Brain microvascular endothelial cell (primary cell): Measurements from ENCODE around the gene CHSY1.
"Not testable (repeated sequence)": the region's sequence is repeated elsewhere in the genome, so short reads cannot be mapped to it uniquely, and the experiment has no call there.

Experiments used
- DNase-seq: peaks from one replicate; pipeline ENCODE4 v3.0.0-alpha.2; 2020
- H3K27ac ChIP-seq: fragments of 250-450 bp; sonication (Bioruptor Pico); 2 replicates; pipeline ENCODE4 v1.5.1; 2020; ENCODE audit warnings: mild to moderate bottlenecking, moderate library complexity
- H3K27me3 ChIP-seq: fragments of 250-450 bp; sonication (Bioruptor Pico); replicated peaks from 2 replicates; pipeline ENCODE4 v1.5.1; 2020; ENCODE audit warnings: mild to moderate bottlenecking
- H3K36me3 ChIP-seq: fragments of 250-450 bp; sonication (Bioruptor Pico); replicated peaks from 2 replicates; pipeline ENCODE4 v1.5.1; 2020; ENCODE audit warnings: mild to moderate bottlenecking
- H3K4me3 ChIP-seq: 2 replicates; pipeline ENCODE4 v1.5.1; 2011; ENCODE audit warnings: low read depth, mild to moderate bottlenecking, control low read depth, low read length, moderate library complexity
- CTCF ChIP-seq: IDR thresholded peaks from 2 replicates; pipeline ENCODE4 v1.5.1; 2011; ENCODE audit warnings: low read depth, mild to moderate bottlenecking, moderate library complexity, low read length, control low read depth, inconsistent platforms; ENCODE audit errors: missing control alignments
- in situ Hi-C: cut with HindIII; loops from 2 replicates; pipeline ENCODE4 v1.10.0; 2017; ENCODE audit warnings: low sequenced_read_pairs, low pct_ligation_motif_present

The CHSY1 gene

DNA sequence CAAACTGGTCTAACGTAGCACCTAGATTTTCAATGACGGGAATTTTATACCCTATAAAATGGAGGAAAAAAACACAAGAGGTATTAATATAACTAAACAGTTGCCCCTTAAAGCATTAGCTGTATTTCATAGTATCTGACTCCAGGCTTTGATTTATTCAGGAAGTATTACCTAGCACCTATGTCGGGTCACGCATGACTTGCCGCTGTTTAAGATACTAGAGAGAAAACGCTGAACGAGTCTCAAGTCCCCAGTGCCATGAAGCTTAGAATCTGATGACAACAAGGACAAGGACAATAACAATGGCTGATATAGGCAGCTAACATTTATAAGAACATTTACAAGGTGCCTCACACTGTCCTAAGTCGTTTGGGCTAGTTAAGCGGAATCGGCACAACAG, 41.3 kb upstream of the CHSY1 start:
- in situ Hi-C loops = no loop called here
- TF ChIP-seq CTCF = no peak
- no peak for DNase-seq
- no peak overlapping the region for H3K27ac ChIP-seq
- H3K4me3 ChIP-seq = peak overlapping the region; percentile 88
- peaks cover 14% of the 10 kb centered on the region for H3K36me3 ChIP-seq
- no peaks in the 10 kb centered on the region for H3K27me3 ChIP-seq

- Histone ChIP-seq H3K27me3 (no peaks in the 10 kb centered on the region), H3K36me3 (peaks cover 46% of the 10 kb centered on the region), H3K4me3 (no peak overlapping the region), H3K27ac (no peak overlapping the region)
- DNase-seq = peak; percentile 33
- TF ChIP-seq CTCF = peak; percentile 63
- in situ Hi-C loops = no loop called here
Measured at GRCh38 chr15:101288905-101289513, 37.2 kb upstream of the CHSY1 start.

DNA sequence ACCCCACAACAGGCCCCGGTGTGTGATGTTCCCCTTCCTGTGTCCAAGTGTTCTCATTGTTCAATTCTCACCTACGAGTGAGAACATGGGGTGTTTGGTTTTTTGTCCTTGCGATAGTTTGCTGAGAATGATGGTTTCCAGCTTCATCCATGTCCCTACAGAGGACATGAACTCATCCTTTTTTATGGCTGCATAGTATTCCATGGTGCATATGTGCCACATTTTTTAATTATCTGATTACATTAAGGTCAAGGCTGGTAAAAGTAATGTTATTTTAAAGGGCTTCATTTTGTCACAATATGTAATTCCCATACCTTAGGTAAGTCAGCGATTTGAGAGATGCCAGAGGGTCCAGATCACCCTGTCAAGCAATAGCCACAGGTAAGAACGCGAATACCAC, 35.5 kb upstream of the CHSY1 start:
- DNase-seq, H3K4me3 ChIP-seq, H3K27me3 ChIP-seq, in situ Hi-C loops, H3K27ac ChIP-seq: not testable (repeated sequence)
- H3K36me3 ChIP-seq = peaks cover 60% of the 10 kb centered on the region

GRCh38 chr15:101286471-101287114, 34.7 kb upstream of the CHSY1 start:
- DNase-seq = no peak
- in situ Hi-C loops = no loop called here
- H3K27ac ChIP-seq = no peak overlapping the region
- peaks cover 66% of the 10 kb centered on the region for H3K36me3 ChIP-seq
- no peaks in the 10 kb centered on the region for H3K27me3 ChIP-seq
- no peak for TF ChIP-seq CTCF
- H3K4me3 ChIP-seq = no peak overlapping the region

GRCh38 chr15:101283931-101284330, 32.1 kb upstream of the CHSY1 start:
- in situ Hi-C loops = no loop called here
- H3K4me3 ChIP-seq = no peak overlapping the region
- no peak for DNase-seq
- H3K27ac ChIP-seq = no peak overlapping the region
- no peaks in the 10 kb centered on the region for H3K27me3 ChIP-seq
- H3K36me3 ChIP-seq = peaks cover 69% of the 10 kb centered on the region
- TF ChIP-seq CTCF = no peak

GRCh38 chr15:101280007-101280406, 28.2 kb upstream of the CHSY1 start:
- in situ Hi-C loops = no loop called here
- Histone ChIP-seq H3K36me3 (peaks cover 42% of the 10 kb centered on the region), H3K27me3 (no peaks in the 10 kb centered on the region), H3K4me3 (no peak overlapping the region), H3K27ac (no peak overlapping the region)
- no peak for TF ChIP-seq CTCF
- no peak for DNase-seq
